ENCODE results near the gene ZNF652.

ZNF652 gene

DNA sequence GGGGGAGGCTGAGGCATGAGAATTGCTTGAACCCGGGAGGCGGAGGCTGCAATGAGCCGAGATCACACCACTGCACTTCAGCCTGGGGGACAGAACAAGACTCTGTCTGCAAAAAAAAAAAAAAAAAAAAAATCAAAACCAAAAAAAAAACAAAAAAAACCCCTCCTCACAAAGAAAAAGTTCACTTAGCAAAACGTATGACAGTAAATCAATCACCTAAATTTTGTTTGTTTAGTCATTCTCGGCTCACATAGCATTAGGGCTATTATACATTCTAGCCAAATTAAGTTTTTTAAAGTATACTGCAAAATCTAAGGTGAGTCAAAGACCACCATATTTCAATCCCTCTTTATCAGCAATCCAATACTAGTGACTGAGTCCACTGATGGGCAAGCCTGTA, 5.7 kb downstream of the ZNF652 start:
- no peak for DNase-seq

DNA sequence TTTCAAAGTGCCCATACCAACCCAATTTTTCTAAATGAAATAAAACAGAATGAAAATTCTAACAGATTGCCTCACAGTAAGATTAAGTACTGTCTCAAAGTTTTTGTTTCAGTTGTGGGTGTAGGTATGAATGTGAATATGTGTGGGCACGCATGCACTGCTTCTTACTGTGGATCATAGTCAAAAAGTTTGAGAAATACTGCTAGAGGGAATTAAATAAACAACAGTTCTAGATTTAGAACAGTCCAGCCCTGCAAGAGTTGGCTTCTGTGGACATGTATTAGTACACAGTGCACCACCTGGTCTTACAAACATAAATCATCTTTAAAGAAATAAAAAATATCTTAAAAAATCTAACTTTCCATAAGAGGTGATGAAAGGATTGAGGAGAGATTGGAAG, 8.4 kb downstream of the ZNF652 start:
- DNase-seq, result no peak

DNA sequence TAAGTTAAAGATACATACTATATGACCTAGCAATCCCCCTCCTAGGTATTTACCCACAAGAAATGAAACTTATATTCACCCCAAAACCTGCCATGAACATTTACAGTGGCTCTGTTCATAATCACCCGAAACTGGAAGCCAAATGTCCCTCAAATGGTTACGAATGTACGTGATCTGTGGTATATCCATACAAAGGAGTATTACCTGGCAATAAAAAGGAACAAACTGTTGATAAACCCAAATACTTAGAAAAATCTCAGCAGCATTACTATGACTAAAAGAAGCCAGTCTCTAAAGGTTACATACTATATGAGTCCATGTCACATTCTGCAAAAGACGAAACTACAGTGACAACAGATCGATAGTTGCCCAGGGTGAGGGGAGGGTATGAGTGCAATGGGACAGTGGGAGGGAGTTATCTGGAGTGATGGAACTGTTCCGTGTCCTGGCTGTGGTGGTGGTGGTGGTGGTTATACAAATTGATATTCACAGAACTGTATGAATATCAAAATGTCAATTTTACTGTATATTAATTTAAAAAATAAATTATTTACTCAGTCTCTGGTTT, 9.4 kb downstream of the ZNF652 start:
- DNase-seq, result no peak

DNA sequence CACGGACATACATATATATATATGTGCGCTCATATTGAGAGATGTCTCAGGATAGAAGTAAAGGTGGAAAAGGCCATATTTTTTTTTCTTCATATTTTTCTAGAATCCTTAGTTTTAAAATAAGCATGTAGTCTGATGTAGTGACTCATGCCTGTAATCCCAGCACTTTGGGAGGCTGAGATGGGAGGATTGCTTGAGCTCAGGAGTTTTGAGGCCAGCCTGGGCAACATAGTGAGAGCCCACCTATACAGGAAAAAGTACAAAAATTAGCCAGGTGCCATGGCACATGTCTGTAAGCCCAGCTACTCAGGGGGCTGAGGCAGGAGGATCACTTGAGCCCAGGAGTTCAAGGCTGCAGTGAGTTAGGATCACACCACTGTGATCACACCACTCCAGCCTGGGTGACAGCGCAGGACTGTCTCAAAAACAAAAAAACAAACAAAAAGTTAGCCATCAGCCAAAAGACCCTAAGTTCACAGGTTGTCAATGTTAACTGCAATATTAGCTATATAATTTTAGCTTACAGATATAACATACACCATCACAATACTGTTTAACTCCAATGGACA, 10.4 kb downstream of the ZNF652 start:
- DNase-seq, result no peak

DNA sequence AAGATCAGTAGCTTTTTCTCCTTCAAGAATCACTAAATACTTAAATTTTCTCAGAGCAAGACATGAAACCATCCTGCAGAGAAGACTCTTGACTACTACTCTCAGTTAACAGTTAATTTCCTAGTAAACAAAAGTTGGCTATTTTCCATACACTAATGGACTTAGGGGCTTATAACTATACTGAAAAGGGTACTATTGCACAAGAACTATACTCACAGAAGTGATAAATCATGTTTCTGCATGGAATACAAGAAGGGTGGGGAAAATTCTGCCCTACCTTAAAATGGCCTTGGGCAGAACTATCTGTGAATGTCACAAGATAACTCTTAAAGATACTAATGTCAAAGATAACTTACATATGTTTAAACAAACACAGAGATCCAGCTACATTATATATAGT, 12.5 kb downstream of the ZNF652 start:
- DNase-seq, result no peak

DNA sequence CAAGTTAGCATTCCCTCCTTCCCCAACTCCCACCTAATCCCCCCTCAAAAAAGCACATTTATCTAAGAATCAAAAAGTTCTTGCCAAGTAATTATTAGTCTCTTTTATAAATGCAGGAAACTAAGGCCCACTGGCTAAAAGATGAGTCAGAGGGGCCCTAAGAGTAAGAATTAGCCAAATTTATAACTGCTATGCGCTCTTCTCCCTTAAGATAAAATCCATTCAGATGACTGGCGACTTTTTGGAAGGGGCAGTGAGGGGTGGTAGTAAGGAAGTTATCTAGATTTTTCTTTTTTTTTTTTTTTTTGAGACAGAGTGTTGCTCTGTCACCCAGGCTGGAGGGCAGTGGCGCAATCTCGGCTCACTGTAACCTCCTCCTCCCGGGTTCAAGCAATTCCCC, 17.1 kb downstream of the ZNF652 start:
- no peak for DNase-seq

DNA sequence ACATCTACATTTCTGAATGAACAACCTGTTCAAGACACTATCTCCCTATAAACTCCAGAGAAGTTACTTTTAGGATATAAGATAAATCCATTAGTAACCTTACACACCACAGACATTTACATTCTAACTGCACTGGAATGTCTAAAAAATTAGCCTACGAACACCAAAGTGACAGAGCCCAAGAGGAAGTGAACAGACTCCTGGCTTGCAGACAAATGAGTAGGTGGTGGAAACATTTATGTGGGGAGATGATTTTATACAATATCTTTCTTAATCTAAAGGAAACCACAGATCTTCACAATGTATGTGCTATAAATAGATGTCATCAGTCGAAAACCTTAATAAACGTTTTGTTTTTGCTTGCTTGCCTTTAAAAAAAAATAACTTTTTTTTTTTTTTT, 18.8 kb downstream of the ZNF652 start:
- DNase-seq, result no peak

DNA sequence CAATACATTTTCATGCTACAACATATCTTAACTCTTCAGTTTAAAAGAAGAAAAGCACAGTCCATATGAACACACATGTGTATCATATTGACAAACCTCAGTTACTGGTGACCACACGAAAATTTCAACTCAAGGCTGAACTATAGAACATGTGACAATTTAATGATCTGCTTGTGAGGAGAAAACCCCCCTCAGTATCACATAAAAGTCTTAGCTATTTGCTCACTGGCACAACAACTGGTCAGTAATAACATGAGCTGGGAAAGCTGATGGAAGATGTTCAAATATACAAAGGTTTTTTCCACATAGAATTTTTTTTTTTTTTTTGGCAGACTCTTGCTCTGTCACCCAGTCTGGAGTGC, 19.5 kb downstream of the ZNF652 start:
- no peak for DNase-seq

DNA sequence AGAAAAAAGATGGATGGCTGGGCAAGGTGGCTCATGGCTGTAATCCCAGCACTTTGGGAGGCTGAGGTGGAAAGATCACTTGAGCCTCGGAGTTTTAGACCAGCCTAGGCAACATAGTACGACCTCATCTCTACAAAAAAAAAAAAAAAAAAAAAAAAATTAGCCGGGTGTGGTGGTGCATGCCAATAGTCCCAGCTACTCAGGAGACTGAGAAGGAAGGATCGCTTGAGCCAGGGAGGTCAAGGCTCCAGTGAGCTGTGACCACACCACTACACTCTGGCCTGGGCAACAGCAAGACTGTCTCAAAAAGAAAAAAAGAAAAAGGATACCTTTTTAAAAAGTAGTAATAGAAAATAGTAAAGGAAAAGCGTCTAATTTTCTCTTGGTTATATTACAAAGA, 20.7 kb downstream of the ZNF652 start:
- DNase-seq, result no peak

DNA sequence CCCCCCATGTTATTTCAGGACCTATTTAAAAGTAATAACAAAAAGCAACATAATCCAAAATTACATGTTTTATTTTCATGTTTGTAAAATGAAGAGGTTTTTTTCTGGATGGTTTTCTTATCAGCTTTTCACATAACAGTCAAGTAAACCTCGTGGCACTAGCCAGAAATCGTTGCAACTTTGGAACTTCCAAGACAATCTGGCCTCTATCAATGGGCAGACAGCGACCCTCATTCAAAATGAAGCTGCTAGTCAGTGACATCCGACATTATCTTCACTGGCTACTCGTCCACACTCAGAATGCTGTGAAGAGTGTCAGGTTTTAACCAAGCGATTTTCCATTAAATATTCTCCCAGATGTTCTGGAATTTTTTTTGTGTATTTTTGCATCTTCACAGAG, 22.7 kb downstream of the ZNF652 start:
- no peak for DNase-seq

DNA sequence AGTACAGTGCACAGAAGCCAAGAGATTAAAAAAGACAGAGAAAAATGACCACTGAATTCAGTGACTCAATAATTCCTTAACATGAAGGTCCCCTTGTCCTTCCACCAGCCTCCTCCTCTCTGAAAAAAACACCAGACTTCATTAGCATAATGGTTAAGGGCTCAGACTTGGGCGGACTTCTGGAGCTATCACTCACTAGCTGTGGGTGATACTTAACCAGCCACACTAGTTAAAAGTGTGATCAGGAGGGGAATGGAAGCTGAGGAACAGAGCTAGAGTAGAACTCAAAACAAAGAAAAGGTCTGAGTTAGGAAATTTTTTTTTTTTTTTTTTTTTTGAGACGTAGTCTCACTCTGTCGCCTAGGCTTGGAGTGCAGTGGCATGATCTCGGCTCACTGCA, 23.2 kb downstream of the ZNF652 start:
- DNase-seq, result no peak

DNA sequence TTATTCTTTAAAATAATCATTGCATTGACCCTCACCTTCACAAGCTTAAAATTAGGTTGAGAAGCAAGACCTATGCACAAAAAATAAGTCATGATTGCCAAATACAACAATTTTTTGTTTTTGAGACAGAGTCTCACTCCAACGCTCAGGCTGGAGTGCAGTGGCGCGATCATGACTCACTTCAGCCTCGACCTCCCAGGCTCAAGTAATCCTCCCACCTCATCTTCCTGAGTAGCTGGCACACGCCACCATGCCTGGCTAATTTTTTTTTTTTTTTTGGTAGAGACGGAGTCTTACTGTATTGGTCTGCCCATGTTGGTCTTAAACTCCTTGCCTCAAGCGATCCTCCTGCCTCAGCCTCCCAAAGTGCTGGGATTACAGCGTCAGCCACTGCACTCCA, 24.2 kb downstream of the ZNF652 start:
- DNase-seq, result no peak

DNA sequence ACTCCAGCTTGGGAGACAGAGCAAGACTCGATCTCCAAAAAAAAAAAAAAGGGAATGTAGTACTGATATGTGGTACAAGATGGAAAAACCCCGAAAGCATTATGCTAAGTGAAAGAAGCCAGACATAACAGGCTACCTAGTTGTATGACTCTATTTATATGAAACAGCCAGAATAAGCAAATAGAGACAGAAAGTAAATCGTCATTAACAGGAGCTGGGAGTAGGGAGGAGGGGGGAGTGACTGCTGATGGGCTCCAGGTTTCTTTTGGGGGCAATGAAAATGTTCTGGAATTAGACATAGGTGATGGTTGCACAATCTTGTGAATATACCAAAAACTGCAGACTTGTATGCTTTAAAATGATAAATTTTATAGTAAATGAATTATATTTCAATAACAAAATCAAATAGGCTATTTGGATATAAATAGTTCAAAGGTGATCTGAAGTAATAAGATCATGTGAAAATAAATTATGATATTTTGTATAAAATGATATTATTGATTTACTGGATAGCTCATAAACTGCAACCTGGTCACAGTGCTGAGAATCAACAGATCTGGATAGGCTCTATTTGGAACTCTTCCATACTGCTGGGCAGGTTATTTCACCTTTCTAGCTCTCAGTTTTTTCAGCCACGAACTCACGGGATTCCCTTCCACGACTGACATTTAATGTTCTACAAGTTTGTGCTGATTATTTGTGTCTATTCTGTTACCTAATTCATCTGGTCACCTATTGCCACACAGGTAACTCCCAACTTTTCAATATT, 27.1 kb downstream of the ZNF652 start:
- no peak for DNase-seq

DNA sequence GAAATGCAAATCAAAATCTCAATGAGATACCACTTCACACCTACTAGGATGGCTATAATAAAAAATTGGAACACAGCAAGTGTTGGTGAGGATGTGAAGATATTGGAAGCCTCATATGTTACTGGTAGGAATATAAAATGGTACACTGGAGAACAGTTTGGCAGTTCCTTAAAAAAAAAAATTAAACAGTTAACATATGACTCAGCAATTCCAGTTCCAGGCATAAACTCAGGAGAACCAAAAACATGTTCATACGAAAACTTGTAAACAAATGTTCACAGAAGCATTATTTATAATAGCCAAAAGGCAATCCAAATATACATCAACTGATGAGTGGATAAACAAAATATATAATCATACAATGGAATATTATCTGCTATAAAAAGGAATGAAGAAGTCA, 28.2 kb downstream of the ZNF652 start:
- no peak for DNase-seq

DNA sequence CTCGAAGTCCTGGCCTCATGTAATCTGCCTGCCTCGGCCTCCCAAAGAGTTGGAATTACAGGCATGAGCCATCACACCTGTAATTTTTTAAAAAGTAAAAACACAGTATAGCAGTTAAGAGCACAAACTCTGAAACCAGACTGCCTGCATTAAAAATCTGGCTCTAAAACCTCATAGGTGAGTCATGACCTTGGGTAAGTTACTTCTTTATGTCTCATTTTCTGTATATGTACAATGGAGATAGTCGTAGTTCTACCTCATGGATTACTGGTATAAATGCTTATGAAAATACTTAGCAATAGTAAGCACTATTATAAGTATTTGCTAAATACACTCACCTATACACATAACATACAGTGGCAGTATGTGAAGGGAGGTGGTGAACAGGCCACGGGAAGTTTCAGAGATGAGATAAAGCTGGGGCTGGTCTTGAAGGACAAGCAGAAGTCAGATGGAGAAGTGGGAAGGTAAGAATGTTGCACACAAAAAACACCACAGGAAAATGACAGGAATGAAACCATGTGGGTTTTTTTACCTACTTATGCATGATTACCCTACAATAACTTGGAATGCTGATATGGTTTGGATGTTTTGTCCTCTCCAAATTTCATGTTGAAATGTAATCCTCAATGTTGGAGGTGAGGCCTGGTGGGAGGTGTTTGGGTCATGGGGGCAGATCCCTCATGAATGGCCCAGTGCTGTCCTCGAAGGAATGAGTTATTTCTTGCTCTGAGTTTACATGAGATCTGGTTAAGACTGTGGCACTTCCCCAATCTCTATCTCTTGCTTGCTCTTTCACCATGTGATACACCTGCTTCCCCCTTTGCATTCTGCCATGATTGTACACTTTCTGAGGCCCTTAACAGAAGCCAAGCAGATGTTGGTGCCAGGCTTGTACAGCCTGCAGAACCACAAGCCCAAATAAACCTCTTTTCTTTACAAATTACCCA, 33.9 kb downstream of the ZNF652 start:
- no peak for DNase-seq

DNA sequence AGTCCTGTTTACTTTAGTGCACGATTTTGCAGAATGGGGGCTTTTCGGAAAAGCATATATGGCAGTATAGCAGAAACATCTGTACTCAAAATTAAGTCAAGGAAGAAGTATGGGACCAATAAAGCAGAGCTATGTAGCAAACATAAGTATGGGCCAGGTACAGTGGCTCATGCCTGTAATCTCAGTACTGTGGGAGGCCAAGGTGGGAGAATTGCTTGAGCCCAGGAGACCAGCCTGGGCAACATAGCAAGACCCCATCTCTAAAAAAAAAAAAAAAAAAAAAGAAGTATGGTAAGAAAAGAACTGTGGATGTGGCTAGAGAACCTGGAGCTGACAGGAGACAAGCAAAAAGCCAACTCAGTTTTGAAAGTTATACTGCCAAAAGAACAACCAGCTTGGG, 36.1 kb downstream of the ZNF652 start:
- no peak for DNase-seq

DNA sequence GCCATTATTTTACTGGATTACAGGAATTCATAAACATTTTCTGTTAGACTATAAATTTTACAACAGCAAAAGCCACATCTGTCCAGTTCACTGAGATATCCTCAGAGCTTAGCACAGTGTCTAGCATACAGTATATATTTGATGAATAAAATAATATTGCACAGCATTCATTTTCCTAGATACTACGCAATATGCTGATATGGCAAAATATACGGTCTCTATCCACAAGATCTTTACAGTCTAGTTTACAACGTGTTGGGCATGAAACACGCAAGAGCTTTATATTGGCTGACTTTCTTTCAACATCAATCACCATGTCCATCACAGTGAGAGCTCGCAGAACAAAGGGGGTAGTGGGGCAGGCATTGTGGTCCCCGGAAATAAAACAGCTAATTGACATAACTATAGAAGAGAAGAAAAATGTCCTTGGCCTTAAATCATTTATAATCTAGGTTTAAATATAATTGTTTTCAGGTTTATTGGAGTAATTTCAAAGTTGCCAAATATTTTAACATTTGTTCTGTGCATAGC, 43.5 kb downstream of the ZNF652 start:
- DNase-seq, result no peak

DNA sequence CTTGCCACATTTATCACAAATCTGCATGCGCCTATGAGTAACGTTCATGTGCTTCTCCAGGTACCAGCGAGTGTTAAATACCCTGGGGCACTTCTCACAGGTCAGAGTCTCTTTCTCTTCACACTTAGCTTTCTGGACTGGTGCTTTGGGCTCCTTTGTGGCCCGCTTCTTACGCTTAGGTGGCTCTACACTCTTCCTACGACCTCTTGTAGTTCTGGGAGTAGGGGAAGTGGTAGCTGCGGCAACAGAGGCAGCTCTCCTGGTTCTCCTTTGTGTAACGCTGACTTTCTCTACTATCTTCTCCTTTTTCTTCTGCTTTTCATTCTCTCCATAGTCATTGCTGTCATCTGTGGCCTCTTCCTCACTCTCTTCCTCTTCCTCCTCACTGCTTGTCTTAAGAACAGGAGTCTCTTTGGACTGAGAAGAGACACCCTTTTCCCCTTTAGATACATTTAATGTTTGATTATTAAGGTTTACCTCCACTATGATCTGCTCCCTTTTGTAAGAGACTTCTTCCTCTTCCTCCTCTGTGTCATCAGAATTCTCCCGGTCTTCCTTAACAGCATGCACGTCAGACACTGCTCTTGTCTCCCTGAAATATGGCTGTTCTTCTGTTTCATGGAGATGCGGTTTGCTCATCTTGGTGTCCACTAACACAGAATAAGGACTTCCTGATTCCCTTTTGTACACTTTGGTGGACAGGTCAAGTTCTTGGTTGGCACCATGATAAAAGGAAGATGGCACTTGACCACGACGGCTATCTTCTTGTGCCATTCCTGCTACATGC, 45.0 kb downstream of the ZNF652 start:
- no peak for DNase-seq

DNA sequence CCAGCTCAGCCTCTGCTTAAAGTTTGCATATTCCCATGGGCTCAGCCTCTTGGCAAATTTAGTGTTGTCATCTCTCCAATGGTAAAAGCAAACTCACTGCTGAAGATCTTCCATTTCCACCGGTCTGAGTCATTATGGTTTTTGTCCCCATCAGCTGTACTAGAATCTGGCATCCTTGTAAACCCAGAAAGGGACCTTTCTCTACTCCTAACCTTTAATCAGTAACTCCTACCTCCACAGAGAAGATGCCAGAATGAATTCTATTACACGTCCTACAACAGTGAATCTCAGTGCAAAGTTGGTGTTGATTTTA, 45.8 kb downstream of the ZNF652 start:
- no peak for DNase-seq

DNA sequence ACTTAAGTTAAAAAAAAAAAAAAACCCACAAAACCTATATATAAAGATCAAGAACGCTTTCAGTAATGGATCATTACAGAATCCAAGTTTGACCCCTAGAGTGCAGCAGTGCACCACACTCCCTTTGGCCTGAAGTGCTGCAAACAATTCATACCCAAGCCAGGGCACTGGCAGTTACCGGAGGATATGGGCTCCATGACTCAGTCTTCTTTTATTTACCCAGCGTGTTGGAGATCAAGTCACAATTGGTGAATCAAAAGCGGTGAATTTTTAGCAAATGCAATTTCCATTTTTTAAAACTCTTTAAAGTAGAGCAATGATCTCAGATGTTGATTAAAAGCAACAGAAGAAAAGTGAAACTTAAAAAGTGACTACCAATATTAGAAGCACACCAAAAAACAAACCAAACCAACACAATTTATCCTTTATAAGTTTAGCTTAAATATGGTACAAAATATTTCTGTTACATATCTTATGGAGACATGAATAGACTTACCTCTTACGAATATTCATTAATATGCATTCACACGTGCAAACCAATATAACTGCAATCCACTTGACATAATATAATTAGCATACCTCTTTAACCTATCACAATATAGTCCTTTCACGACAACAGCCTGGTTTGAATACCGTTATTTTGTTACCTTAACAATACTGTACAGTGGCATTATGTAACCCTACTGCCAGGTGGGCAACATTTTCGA, 46.3 kb downstream of the ZNF652 start:
- DNase-seq, result peak; percentile 53

DNA sequence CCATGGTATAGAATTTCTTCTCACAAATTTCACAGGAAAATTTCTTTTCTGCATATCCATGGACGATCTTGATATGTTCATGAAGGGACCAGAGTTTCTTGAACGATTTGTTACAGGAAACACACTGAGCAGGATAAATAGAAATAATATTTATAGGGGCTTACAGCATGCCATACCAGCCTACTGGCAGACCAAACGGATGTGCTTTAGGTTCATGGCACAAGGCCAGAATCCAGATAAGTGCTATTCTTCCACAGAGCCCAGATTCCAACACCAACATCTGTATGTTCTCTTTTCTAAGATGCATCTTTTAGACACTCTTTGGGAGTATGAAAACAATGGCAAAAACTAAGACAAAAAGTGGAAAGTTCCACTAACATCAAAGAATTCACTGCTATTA, 49.3 kb downstream of the ZNF652 start:
- DNase-seq, result no peak

DNA sequence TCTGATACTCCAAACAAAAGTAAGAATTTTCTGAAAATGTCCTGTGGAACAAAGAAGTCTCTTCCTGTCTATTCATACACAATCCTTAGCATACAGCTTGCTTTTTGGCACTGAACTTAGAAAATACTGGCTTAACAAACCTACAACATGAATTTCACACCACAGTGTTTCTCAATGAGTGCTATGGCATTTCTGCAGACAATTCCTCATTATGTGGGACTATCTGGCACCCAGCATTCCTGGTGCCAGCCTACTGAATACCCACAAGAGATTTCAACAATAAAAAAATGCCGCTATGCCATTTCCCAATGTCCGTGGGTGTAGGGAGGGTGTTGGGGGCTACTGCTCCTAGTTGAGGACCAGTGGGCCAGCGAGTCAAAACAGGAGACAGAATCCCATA, 62.1 kb downstream of the ZNF652 start:
- no peak for DNase-seq

Measured in retina (tissue), 1 donor.